GM23248 (cell line): Measurements from ENCODE around the gene KANK3.

Experiments
- EZH2 ChIP-seq: fragments of 200-600 bp; sonication (generic); IDR thresholded peaks from 2 replicates; pipeline ENCODE4 v1.6.1; 2018; ENCODE audit warnings: antibody characterized with exemption, mild to moderate bottlenecking; ENCODE audit not compliant: insufficient read depth, poor library complexity, severe bottlenecking
- EZH2phosphoT487 ChIP-seq: fragments of 200-600 bp; sonication (generic); IDR thresholded peaks from 2 replicates; pipeline ENCODE4 v1.6.1; 2018; ENCODE audit warnings: antibody characterized with exemption, moderate library complexity, mild to moderate bottlenecking, low read depth; ENCODE audit not compliant: insufficient read depth

GRCh38 chr19:8306235-8307054, 36.6 kb downstream of the KANK3 start:
- no peak for TF ChIP-seq EZH2phosphoT487
- no peak for TF ChIP-seq EZH2
